Upper lobe of left lung (tissue), 6 donors: Measurements from ENCODE around the gene EVL. TPM values are rescaled to one million over a fixed set of nuclear protein-coding genes. Genes with fewer than 3 reads are reported as not detected.

Source experiments
- ATAC-seq, 2 donors: fragments of 200-7000 bp; cut with Tn5 transposase; one replicate each; pipeline ENCODE4 v1.9.1; 2022; ENCODE audit warnings: mild to moderate bottlenecking in 2 of 2, moderate library complexity in 2 of 2; ENCODE audit not compliant: low FRiP score in 2 of 2
- DNase-seq, 2 donors: peaks; one replicate each; pipeline ENCODE4 v3.0.0-alpha.2; 2019 to 2020
- H3K27ac ChIP-seq, 4 donors: fragments of 200-600 bp; sonication (generic); one replicate each; pipeline ENCODE4 v1.5.1; 2016 to 2019
- H3K27me3 ChIP-seq, 4 donors: fragments of 200-600 bp; sonication (generic); one replicate each; pipeline ENCODE4 v1.5.1; 2017 to 2019
- H3K36me3 ChIP-seq, 4 donors: fragments of 200-600 bp; sonication (generic); one replicate each; pipeline ENCODE4 v1.5.1; 2016 to 2019
- H3K4me1 ChIP-seq, 4 donors: fragments of 200-600 bp; sonication (generic); one replicate each; pipeline ENCODE4 v1.5.1; 2018 to 2019
- H3K4me3 ChIP-seq, 4 donors: fragments of 200-600 bp; sonication (generic); one replicate each; pipeline ENCODE4 v1.5.1; 2017 to 2019; ENCODE audit warnings: mild to moderate bottlenecking in 2 of 4, moderate library complexity in 1 of 4
- H3K9me3 ChIP-seq, 4 donors: fragments of 200-600 bp; sonication (generic); one replicate each; pipeline ENCODE4 v1.5.1; 2018 to 2019
- EP300 ChIP-seq, 4 donors: sonication (generic); formaldehyde crosslinking; IDR thresholded peaks; one replicate each; pipeline ENCODE4 v1.5.1; 2017; ENCODE audit warnings: antibody characterized with exemption in 4 of 4, control low read depth in 2 of 4
- POLR2A ChIP-seq, 4 donors: fragments of 450-650 bp; IDR thresholded peaks; one replicate each; pipeline ENCODE4 v1.5.1; 2016 to 2017; ENCODE audit warnings: antibody characterized with exemption in 4 of 4, mild to moderate bottlenecking in 2 of 4
- POLR2AphosphoS5 ChIP-seq, 2 donors: sonication (generic); formaldehyde crosslinking; IDR thresholded peaks; one replicate each; pipeline ENCODE4 v1.5.1; 2017; ENCODE audit warnings: antibody characterized with exemption in 2 of 2
- WGBS, 2 donors: methylation state at CpG; one replicate each; pipeline ENCODE4 v1.1.5; 2017 to 2018; 5-methylcytosine and 5-hydroxymethylcytosine counted together
- total RNA-seq, 6 donors: library from RNA; depleted of rRNA in 4 of 6; stranded (reverse); fragments of >200 nt in 4 of 6; gene quantifications; one replicate each; pipeline versions ENCODE4 v1.1.0 to v1.2.1, GENCODE V29; 2016 to 2021
- TF ChIP-seq, protein P1 (sequence below), 6 experiments: fragments of 450-650 bp in 4 of 6; fragments of 200-600 bp in 2 of 6; sonication (generic) in 2 of 6; IDR thresholded peaks; one replicate each; pipeline ENCODE4 v1.5.1; 2016 to 2019; ENCODE audit warnings: antibody characterized with exemption in 6 of 6
- donor health status: DM: no; HTN: no; CAD: no; lungs with moderate emphysema.
- donor health status: DM: no; HTN: yes; CAD: no; lungs with severe emphysema.

Gene EVL
- total RNA-seq, 6 donors from 2014 or later = 69.6 to 222 (median 140) TPM

- TF ChIP-seq POLR2AphosphoS5 (IDR thresholded peaks at IDR 0.05) (no peak), EP300 (IDR thresholded peaks at IDR 0.05) (no peak)
- Histone ChIP-seq H3K27me3 (no peaks in the 10 kb centered on the region), H3K9me3 (no peaks in the 10 kb centered on the region), H3K4me1 (peaks cover 54 to 77% (median 63%) of the 10 kb centered on the region in 4 donors), H3K27ac (peak overlapping the region in 3 of 4 donors; percentile 70 to 89 (median 83)), H3K4me3 (no peak overlapping the region), H3K36me3 (peaks cover 0 to 11% (median 6%) of the 10 kb centered on the region in 4 donors)
- DNase-seq (no peak), ATAC-seq (no peak)
- 93 to 95% methylated on average over 20 to 23 of the region's 23 CpGs for WGBS, 2 donors
Observed at GRCh38 chr14:100143934-100144333, 78.7 kb downstream of the EVL start.

GRCh38 chr14:100144645-100144995 is 79.4 kb downstream of the EVL start:
- WGBS, 2 donors = no CpG with 5 or more reads among the region's 4 CpGs
- H3K27me3 ChIP-seq = no peaks in the 10 kb centered on the region
- no peak for DNase-seq
- no peaks in the 10 kb centered on the region for H3K9me3 ChIP-seq
- H3K36me3 ChIP-seq = peaks cover 0 to 11% (median 4%) of the 10 kb centered on the region in 4 donors
- TF ChIP-seq POLR2AphosphoS5 (IDR thresholded peaks at IDR 0.05) (no peak), EP300 (IDR thresholded peaks at IDR 0.05) (no peak), POLR2A (IDR thresholded peaks at IDR 0.05) (no peak)
- TF ChIP-seq, protein P1, sequence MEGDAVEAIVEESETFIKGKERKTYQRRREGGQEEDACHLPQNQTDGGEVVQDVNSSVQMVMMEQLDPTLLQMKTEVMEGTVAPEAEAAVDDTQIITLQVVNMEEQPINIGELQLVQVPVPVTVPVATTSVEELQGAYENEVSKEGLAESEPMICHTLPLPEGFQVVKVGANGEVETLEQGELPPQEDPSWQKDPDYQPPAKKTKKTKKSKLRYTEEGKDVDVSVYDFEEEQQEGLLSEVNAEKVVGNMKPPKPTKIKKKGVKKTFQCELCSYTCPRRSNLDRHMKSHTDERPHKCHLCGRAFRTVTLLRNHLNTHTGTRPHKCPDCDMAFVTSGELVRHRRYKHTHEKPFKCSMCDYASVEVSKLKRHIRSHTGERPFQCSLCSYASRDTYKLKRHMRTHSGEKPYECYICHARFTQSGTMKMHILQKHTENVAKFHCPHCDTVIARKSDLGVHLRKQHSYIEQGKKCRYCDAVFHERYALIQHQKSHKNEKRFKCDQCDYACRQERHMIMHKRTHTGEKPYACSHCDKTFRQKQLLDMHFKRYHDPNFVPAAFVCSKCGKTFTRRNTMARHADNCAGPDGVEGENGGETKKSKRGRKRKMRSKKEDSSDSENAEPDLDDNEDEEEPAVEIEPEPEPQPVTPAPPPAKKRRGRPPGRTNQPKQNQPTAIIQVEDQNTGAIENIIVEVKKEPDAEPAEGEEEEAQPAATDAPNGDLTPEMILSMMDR (IDR thresholded peaks at IDR 0.05) = no peak
- H3K4me3 ChIP-seq = no peak overlapping the region
- H3K4me1 ChIP-seq = peaks cover 54 to 79% (median 63%) of the 10 kb centered on the region in 4 donors
- ATAC-seq = no peak
- H3K27ac ChIP-seq = peak overlapping the region; percentile 18 to 89 (median 50)

DNA sequence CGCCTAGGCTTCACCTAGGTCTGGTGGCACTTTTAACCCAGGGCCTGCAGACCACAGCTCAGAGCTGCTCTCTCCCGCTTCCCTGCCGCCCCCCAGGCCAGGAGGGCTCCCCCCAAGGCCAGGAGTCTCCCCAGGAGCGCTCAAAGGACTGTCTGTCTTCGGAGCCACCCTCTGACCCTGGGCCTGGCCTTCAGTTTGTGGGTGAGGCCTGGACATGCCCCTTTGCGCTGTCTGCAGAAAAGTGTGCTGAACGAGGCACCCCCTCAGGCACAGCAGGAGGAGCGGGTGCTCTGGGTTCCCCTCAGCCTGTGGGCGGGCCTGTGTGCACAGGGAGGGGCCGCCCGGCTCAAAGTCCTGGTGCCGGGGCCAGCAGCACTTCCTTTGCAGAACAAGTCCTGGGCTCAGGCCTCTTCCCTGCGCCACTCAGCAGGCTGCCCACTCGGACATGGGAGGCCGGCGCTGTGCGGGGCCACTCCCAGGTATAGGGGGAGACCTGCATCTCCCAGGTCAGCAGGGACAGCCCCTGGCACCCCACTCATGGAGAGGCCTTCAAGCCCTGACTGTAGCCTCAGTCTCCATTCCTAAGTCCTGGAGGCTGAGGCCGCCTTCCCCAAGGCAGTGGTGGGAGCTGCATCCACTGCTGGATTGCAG is 79.9 kb downstream of the EVL start:
- Histone ChIP-seq H3K9me3 (no peaks in the 10 kb centered on the region), H3K4me1 (peaks cover 54 to 83% (median 66%) of the 10 kb centered on the region in 4 donors), H3K36me3 (peaks cover 0 to 11% (median 4%) of the 10 kb centered on the region in 4 donors), H3K27ac (peak overlapping the region; percentile 18 to 89 (median 50)), H3K27me3 (no peaks in the 10 kb centered on the region), H3K4me3 (no peak overlapping the region)
- DNase-seq (peak; percentile 44 to 81), ATAC-seq (peak in 1 of 2 donors; percentile 1)
- TF ChIP-seq EP300 (IDR thresholded peaks at IDR 0.05) (no peak), POLR2A (IDR thresholded peaks at IDR 0.05) (no peak), POLR2AphosphoS5 (IDR thresholded peaks at IDR 0.05) (no peak)
- TF ChIP-seq, protein P1 (IDR thresholded peaks at IDR 0.05) = no peak
- 72% methylated on average over 10 of the region's 18 CpGs; no CpG with 5 or more reads in 1 of the 2 donors for WGBS, 2 donors

DNA sequence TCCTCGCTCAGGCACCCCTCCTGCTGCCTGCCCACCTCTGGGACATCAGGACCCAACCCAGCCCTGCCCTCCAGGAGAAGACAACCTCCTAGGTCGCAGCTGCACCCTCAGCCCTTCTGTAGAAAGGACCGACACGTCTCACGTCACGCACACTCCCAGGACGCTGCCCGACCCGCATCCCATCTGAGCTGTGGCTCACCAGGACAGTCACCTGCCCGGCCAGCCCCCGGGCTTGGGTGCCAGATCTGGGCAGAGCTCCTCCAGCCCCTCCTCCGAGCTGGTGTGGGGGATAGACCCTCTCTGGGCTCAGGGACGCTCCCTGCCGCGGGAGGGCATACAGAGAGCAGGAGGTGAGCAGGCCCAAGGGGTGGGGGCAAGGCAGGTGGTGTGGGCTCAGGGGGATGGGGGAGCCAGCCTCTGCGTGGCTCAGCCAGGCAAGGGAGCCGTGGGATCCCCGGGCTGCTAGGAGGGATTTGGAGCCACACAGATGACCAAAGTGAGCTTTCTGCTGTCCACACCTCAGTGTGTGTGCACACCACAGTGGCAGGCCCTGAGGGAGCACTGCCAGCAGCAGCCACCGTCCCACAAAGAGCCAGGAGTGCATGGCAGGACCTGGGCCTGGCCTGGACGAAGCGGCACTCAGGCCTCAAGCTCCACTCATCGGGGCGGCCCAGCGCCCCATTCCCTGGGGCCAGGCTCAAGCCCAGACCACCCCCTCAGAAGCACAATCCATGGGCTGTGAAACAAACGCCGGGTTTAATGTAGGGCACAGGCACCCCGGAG is 80.7 kb downstream of the EVL start:
- TF ChIP-seq POLR2AphosphoS5 (IDR thresholded peaks at IDR 0.05) (no peak), EP300 (IDR thresholded peaks at IDR 0.05) (no peak), POLR2A (IDR thresholded peaks at IDR 0.05) (no peak)
- TF ChIP-seq, protein P1 (IDR thresholded peaks at IDR 0.05) = no peak
- WGBS, 2 donors = 83 to 89% methylated on average over 15 to 25 of the region's 27 CpGs
- peak overlapping the region in 3 of 4 donors; percentile 26 to 61 (median 57) for H3K27ac ChIP-seq

DNA sequence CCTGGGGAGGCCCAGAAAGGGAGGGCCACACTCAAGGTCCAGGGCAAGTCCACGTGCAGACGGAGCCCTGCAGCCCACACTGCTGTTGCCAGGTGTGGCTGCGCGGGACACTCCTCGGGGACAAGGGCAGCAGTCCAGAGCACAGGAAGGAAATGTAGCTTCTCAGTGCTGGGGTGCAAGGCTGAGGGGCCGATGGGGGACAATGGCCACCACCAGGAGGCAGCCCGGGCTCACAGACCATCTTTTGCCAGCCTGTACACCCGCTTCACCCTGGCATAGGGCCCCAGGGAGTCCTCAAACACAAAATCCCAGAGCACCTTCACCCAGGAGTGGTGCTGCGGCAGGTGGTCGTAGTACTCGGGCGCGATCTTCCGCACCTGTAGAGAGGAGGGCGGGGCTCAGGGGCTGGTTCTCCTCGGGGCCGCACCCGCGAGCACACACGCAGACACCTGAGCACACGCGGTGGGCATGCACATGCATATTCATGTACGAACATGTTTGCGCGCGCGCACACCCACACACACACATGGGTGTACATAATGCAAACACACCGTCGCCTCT is 81.4 kb downstream of the EVL start:
- no peak for TF ChIP-seq POLR2A (IDR thresholded peaks at IDR 0.05)
- TF ChIP-seq, protein P1 (IDR thresholded peaks at IDR 0.05) = peak in 3 of 6 experiments; percentile 9 to 23 (median 23)
- TF ChIP-seq POLR2AphosphoS5 (IDR thresholded peaks at IDR 0.05) = no peak
- TF ChIP-seq EP300 (IDR thresholded peaks at IDR 0.05) = no peak
- WGBS, 2 donors = 82 to 89% methylated on average over 9 to 29 of the region's 29 CpGs
- Histone ChIP-seq H3K36me3 (peaks cover 0 to 11% (median 4%) of the 10 kb centered on the region in 4 donors), H3K4me3 (no peak overlapping the region), H3K9me3 (no peaks in the 10 kb centered on the region), H3K4me1 (peaks cover 43 to 75% (median 60%) of the 10 kb centered on the region in 4 donors), H3K27me3 (no peaks in the 10 kb centered on the region), H3K27ac (peak overlapping the region in 3 of 4 donors; percentile 26 to 61 (median 57))
- DNase-seq = no peak
- no peak for ATAC-seq

More for the DNA sequence above, 80.7 kb downstream of the EVL start:
- peaks cover 0 to 11% (median 4%) of the 10 kb centered on the region in 4 donors for H3K36me3 ChIP-seq
- H3K4me3 ChIP-seq = no peak overlapping the region
- DNase-seq (no peak), ATAC-seq (no peak)
- H3K9me3 ChIP-seq = no peaks in the 10 kb centered on the region
- H3K27me3 ChIP-seq = no peaks in the 10 kb centered on the region
- peaks cover 47 to 83% (median 66%) of the 10 kb centered on the region in 4 donors for H3K4me1 ChIP-seq
